VCaP (cell line): ENCODE results near the gene RIPK3.
A peak's percentile ranks its signal among the peaks of the same experiment; 100 is the strongest.

Source experiments
- H3K27ac ChIP-seq: fragments of 450-650 bp; 2 replicates; pipeline ENCODE4 v1.5.1; 2017
- TF ChIP-seq, protein P1 (sequence below): fragments of 450-650 bp; conservative IDR thresholded peaks from 2 replicates; pipeline ENCODE4 v1.5.1; 2017; ENCODE audit warnings: mild to moderate bottlenecking, moderate library complexity

The RIPK3 gene

GRCh38 chr14:24310646-24311604 lies 28.9 kb downstream of the RIPK3 start, which contains the start of gene LTB4R:
TSS of gene LTB4R (plus strand) at chr14:24311502. CDS start at chr14:24315652, 4,150 bp downstream.
- H3K27ac ChIP-seq: no peak within 1 kb of the TSS
- TF ChIP-seq, protein P1, sequence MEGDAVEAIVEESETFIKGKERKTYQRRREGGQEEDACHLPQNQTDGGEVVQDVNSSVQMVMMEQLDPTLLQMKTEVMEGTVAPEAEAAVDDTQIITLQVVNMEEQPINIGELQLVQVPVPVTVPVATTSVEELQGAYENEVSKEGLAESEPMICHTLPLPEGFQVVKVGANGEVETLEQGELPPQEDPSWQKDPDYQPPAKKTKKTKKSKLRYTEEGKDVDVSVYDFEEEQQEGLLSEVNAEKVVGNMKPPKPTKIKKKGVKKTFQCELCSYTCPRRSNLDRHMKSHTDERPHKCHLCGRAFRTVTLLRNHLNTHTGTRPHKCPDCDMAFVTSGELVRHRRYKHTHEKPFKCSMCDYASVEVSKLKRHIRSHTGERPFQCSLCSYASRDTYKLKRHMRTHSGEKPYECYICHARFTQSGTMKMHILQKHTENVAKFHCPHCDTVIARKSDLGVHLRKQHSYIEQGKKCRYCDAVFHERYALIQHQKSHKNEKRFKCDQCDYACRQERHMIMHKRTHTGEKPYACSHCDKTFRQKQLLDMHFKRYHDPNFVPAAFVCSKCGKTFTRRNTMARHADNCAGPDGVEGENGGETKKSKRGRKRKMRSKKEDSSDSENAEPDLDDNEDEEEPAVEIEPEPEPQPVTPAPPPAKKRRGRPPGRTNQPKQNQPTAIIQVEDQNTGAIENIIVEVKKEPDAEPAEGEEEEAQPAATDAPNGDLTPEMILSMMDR: no peak

GRCh38 chr14:24310265-24310645 lies 29.5 kb downstream of the RIPK3 start:
- no peak overlapping the region for H3K27ac ChIP-seq
- TF ChIP-seq, protein P1: no peak

- H3K27ac ChIP-seq: no peak within 1 kb of the TSS
- TF ChIP-seq, protein P1: no peak
Observed at GRCh38 chr14:24309538-24310264, 30.1 kb downstream of the RIPK3 start, which contains the start of gene LTB4R2. TSS of gene LTB4R2 (plus strand) at chr14:24310140. CDS start at chr14:24310665, 525 bp downstream.

DNA sequence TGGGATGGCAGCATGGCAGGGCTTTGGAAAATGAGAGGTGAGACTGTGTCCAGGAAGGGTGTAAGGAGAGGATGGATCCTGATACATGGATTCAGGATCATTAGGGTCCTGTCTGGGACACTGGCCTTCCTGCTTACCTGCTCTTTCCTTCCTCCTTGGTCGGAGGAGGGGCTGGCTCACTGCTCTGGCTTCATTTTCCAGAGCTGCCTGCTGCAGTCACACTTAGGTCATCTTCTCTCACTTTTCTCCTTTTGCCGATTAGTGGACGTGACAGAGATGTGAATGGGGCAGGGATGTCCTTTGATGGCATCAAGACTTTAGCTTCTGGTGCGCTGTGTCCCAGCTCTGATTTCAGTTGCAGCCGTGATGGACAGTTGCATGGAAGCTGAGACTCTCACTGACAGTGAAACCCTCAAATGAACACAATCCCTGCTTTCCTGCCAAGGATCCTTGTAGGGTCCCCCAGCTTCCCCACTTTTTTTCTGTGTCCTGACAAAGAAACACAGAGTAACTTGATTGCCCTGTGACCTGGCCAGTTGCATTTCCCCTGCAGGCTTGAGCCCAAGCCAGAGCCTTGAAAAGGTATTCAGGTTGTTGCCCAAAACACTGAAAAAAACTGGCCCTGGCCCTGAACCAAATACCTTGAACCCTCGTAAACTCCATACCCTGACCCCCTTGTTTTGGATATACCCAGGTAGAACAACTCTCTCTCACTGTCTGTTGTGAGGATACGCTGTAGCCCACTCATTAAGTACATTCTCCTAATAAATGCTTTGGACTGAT lies 31.3 kb downstream of the RIPK3 start:
- no peak overlapping the region for H3K27ac ChIP-seq
- TF ChIP-seq, protein P1: peak; percentile 29

GRCh38 chr14:24307575-24308341 lies 32.0 kb downstream of the RIPK3 start, which contains the start of gene CIDEB:
TSS of gene CIDEB (minus strand) at chr14:24307977. CDS start at chr14:24307858, 119 bp downstream.
- H3K27ac ChIP-seq: no peak within 1 kb of the TSS
- TF ChIP-seq, protein P1: peak; percentile 97

DNA sequence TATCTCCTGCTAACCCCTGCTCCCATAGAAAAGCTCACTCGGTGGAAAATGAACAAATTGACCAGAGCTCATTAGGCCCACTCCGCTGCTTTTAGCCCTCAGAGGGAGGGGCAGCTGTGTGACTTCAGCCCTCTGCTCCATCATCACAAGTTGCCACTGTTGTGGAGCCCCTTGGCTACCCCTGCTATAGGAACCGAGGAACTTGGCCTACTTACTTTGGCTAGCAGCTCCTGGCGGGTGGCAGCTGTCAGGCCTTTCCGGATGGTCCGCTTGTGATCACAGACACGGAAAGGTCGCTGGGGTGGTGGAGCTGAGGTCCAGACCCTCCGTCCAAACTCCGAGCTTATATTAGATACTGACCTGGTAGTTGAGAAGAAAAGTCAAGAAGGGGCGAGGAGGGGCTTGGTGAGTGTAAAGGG lies 32.6 kb downstream of the RIPK3 start:
- TF ChIP-seq, protein P1: no peak
- no peak overlapping the region for H3K27ac ChIP-seq
